Gastrocnemius medialis (tissue), 4 donors: ENCODE measurements around the gene VAMP3.

Experiments
- CTCF ChIP-seq, 5 experiments: fragments of 450-650 bp in 3 of 5; fragments of 200-600 bp in 2 of 5; sonication (generic) in 2 of 5; IDR thresholded peaks in 4 of 5; conservative IDR thresholded peaks in 1 of 5; 1 replicate in 4 of 5; 2 replicates in 1 of 5; pipeline ENCODE4 v1.5.1; 2016 to 2019; ENCODE audit warnings: antibody characterized with exemption in 5 of 5, mild to moderate bottlenecking in 3 of 5, moderate library complexity in 3 of 5
- POLR2A ChIP-seq, 2 donors: fragments of 450-650 bp; IDR thresholded peaks; one replicate each; pipeline ENCODE4 v1.6.1; 2017; ENCODE audit warnings: antibody characterized with exemption in 2 of 2, mild to moderate bottlenecking in 2 of 2, moderate library complexity in 2 of 2

- TF ChIP-seq CTCF (IDR thresholded peaks at IDR 0.05 in 4 of 5, conservative IDR thresholded peaks at IDR 0.05 in 1 of 5), result no peak
- TF ChIP-seq POLR2A (IDR thresholded peaks at IDR 0.05), result no peak
Measured at GRCh38 chr1:7726623-7727022, 44.5 kb upstream of the VAMP3 start.
